Stimulated activated naive B cell treated with anti-CD40 and anti-IgM and Interleukin-4, amounts not matched to agents 10 μg/mL and 1 μg/mL and 100 μg/mL, for 72 hours (primary cell): Measurements from ENCODE around the gene SHB.
"Not testable (repeated sequence)": the region's sequence is repeated elsewhere in the genome, so short reads cannot be mapped to it uniquely, and the experiment has no call there.

Experiments
- ATAC-seq, 2 donors: fragments of 150-1000 bp; cut with Tn5 transposase; replicated peaks; 2 replicates each; pipeline ENCODE4 v1.10.0; 2021; ENCODE audit warnings: moderate library complexity in 1 of 2
- DNase-seq: peaks from one replicate; pipeline ENCODE4 v3.0.0; 2021
- H3K27ac Mint-ChIP-seq: one replicate; pipeline ENCODE4 v1.8.0; 2022; ENCODE audit warnings: mild to moderate bottlenecking, mixed read lengths
- H3K27me3 Mint-ChIP-seq, 2 donors: one replicate each; pipeline ENCODE4 v1.8.0; 2022; ENCODE audit warnings: mixed read lengths in 2 of 2
- H3K36me3 Mint-ChIP-seq, 2 donors: one replicate each; pipeline ENCODE4 v1.8.0; 2022; ENCODE audit warnings: mixed read lengths in 2 of 2, mild to moderate bottlenecking in 1 of 2
- H3K4me1 Mint-ChIP-seq, 2 donors: one replicate each; pipeline ENCODE4 v1.8.0; 2022; ENCODE audit warnings: mixed read lengths in 2 of 2, mild to moderate bottlenecking in 1 of 2
- H3K4me3 Mint-ChIP-seq, 2 donors: one replicate each; pipeline ENCODE4 v1.8.0; 2022; ENCODE audit warnings: mild to moderate bottlenecking in 2 of 2, mixed read lengths in 2 of 2, moderate library complexity in 1 of 2
- H3K9me3 Mint-ChIP-seq, 2 donors: one replicate each; pipeline ENCODE4 v1.8.0; 2022; ENCODE audit warnings: mixed read lengths in 2 of 2, mild to moderate bottlenecking in 1 of 2

Gene SHB

GRCh38 chr9:37905131-37905505 is 163.9 kb downstream of the SHB start:
- Mint-ChIP-seq H3K27me3 (no peaks in the 10 kb centered on the region), H3K4me1 (peaks cover 12 to 23% of the 10 kb centered on the region in 2 donors), H3K9me3 (no peaks in the 10 kb centered on the region), H3K4me3 (peak overlapping the region in 1 of 2 donors; percentile 97), H3K36me3 (peaks cover 3 to 4% of the 10 kb centered on the region in 2 donors), H3K27ac (no peak overlapping the region)
- no peak for ATAC-seq
- DNase-seq: no peak

GRCh38 chr9:37904445-37905130 is 164.4 kb downstream of the SHB start:
- H3K27ac Mint-ChIP-seq: peak overlapping the region; percentile 98

GRCh38 chr9:37903647-37904444 is 165.2 kb downstream of the SHB start, which contains the start of gene SLC25A51:
TSS of gene SLC25A51 (minus strand) at chr9:37904127. CDS start at chr9:37888550, 15,577 bp downstream.
- ATAC-seq: peak; percentile 87 to 90
- H3K27me3 Mint-ChIP-seq: no peaks in the 10 kb centered on the region
- H3K4me3 Mint-ChIP-seq: peak within 1 kb of the TSS; percentile 92 to 97
- DNase-seq: peak; percentile 94
- no peaks in the 10 kb centered on the region for H3K9me3 Mint-ChIP-seq
- peak within 1 kb of the TSS; percentile 98 for H3K27ac Mint-ChIP-seq
- peaks cover 6 to 9% of the 10 kb centered on the region in 2 donors for H3K36me3 Mint-ChIP-seq
- H3K4me1 Mint-ChIP-seq: peaks cover 12 to 23% of the 10 kb centered on the region in 2 donors

More at GRCh38 chr9:37904445-37905130, 164.4 kb downstream of the SHB start:
- H3K4me1 Mint-ChIP-seq: peaks cover 12 to 23% of the 10 kb centered on the region in 2 donors
- no peak for ATAC-seq
- peak overlapping the region; percentile 92 to 97 for H3K4me3 Mint-ChIP-seq
- no peak for DNase-seq
- no peaks in the 10 kb centered on the region for H3K27me3 Mint-ChIP-seq
- H3K9me3 Mint-ChIP-seq: no peaks in the 10 kb centered on the region
- peaks cover 3 to 4% of the 10 kb centered on the region in 2 donors for H3K36me3 Mint-ChIP-seq

- ATAC-seq (peak; percentile 15 to 28), DNase-seq (no peak)
- Mint-ChIP-seq H3K4me1 (peaks cover 12 to 23% of the 10 kb centered on the region in 2 donors), H3K27me3 (no peaks in the 10 kb centered on the region), H3K36me3 (peaks cover 7 to 10% of the 10 kb centered on the region in 2 donors), H3K27ac (peak overlapping the region; percentile 98), H3K4me3 (peak overlapping the region; percentile 92 to 97), H3K9me3 (no peaks in the 10 kb centered on the region)
Measured at GRCh38 chr9:37902796-37903646, 166.0 kb downstream of the SHB start.

GRCh38 chr9:37902131-37902530 is 166.9 kb downstream of the SHB start:
- Mint-ChIP-seq H3K36me3 (peaks cover 12 to 15% of the 10 kb centered on the region in 2 donors), H3K9me3 (no peaks in the 10 kb centered on the region), H3K27ac (no peak overlapping the region), H3K4me1 (peaks cover 14 to 23% of the 10 kb centered on the region in 2 donors), H3K4me3 (no peak overlapping the region), H3K27me3 (no peaks in the 10 kb centered on the region)
- DNase-seq (no peak), ATAC-seq (no peak)

- ATAC-seq (no peak), DNase-seq (no peak)
- Mint-ChIP-seq H3K4me1 (peaks cover 9 to 11% of the 10 kb centered on the region in 2 donors), H3K27me3 (no peaks in the 10 kb centered on the region), H3K4me3 (no peak overlapping the region), H3K27ac (no peak overlapping the region), H3K36me3 (peaks cover 24 to 39% of the 10 kb centered on the region in 2 donors), H3K9me3 (no peaks in the 10 kb centered on the region)
Measured at GRCh38 chr9:37899041-37899440, 170.0 kb downstream of the SHB start.

GRCh38 chr9:37897665-37898064 is 171.4 kb downstream of the SHB start:
- Mint-ChIP-seq H3K36me3 (peaks cover 36 to 52% of the 10 kb centered on the region in 2 donors), H3K4me1 (peaks cover 5 to 7% of the 10 kb centered on the region in 2 donors), H3K27ac (no peak overlapping the region), H3K4me3 (no peak overlapping the region), H3K9me3 (no peaks in the 10 kb centered on the region), H3K27me3 (no peaks in the 10 kb centered on the region)
- ATAC-seq: no peak
- no peak for DNase-seq

GRCh38 chr9:37892063-37892462 is 177.0 kb downstream of the SHB start:
- Mint-ChIP-seq H3K4me3 (no peak overlapping the region), H3K4me1 (peaks cover 0 to 5% of the 10 kb centered on the region in 2 donors), H3K36me3 (peaks cover 47 to 72% of the 10 kb centered on the region in 2 donors), H3K27ac (no peak overlapping the region), H3K27me3 (no peaks in the 10 kb centered on the region), H3K9me3 (no peaks in the 10 kb centered on the region)
- ATAC-seq (no peak), DNase-seq (no peak)

GRCh38 chr9:37891042-37891441 is 178.0 kb downstream of the SHB start:
- not testable (repeated sequence) for H3K27ac Mint-ChIP-seq, H3K4me3 Mint-ChIP-seq, ATAC-seq, H3K4me1 Mint-ChIP-seq, DNase-seq, H3K9me3 Mint-ChIP-seq, H3K27me3 Mint-ChIP-seq
- H3K36me3 Mint-ChIP-seq: peaks cover 45 to 70% of the 10 kb centered on the region in 2 donors

GRCh38 chr9:37889536-37889935 is 179.5 kb downstream of the SHB start:
- Mint-ChIP-seq H3K36me3 (peaks cover 41 to 63% of the 10 kb centered on the region in 2 donors), H3K27me3 (no peaks in the 10 kb centered on the region), H3K4me3 (no peak overlapping the region), H3K4me1 (peaks cover 0 to 5% of the 10 kb centered on the region in 2 donors), H3K9me3 (no peaks in the 10 kb centered on the region), H3K27ac (no peak overlapping the region)
- no peak for ATAC-seq
- DNase-seq: no peak

- not testable (repeated sequence) for ATAC-seq, H3K9me3 Mint-ChIP-seq, H3K4me3 Mint-ChIP-seq, H3K4me1 Mint-ChIP-seq, H3K27me3 Mint-ChIP-seq, DNase-seq, H3K27ac Mint-ChIP-seq
- peaks cover 32 to 51% of the 10 kb centered on the region in 2 donors for H3K36me3 Mint-ChIP-seq
Measured at GRCh38 chr9:37887977-37888583, 180.9 kb downstream of the SHB start.

GRCh38 chr9:37880916-37881479 is 188.0 kb downstream of the SHB start:
- Mint-ChIP-seq H3K4me1 (peaks cover 0 to 2% of the 10 kb centered on the region in 2 donors), H3K36me3 (peaks cover 25 to 40% of the 10 kb centered on the region in 2 donors), H3K9me3 (peaks cover 0 to 4% of the 10 kb centered on the region in 2 donors), H3K27ac (no peak overlapping the region), H3K27me3 (no peaks in the 10 kb centered on the region), H3K4me3 (no peak overlapping the region)
- no peak for ATAC-seq
- DNase-seq: no peak

GRCh38 chr9:37876376-37876775 is 192.7 kb downstream of the SHB start:
- no peak for ATAC-seq
- Mint-ChIP-seq H3K27me3 (no peaks in the 10 kb centered on the region), H3K4me3 (no peak overlapping the region), H3K36me3 (peaks cover 22 to 39% of the 10 kb centered on the region in 2 donors), H3K4me1 (no peaks in the 10 kb centered on the region), H3K27ac (no peak overlapping the region), H3K9me3 (peaks cover 0 to 4% of the 10 kb centered on the region in 2 donors)
- no peak for DNase-seq
